GM19351 (cell line): ENCODE results near the gene AOPEP.

ENCODE experiments used
- ATAC-seq: cut with Tn5 transposase; IDR thresholded peaks from one replicate; pipeline ENCODE4 v1.9.1; 2021; ENCODE audit warnings: mild to moderate bottlenecking, moderate library complexity; ENCODE audit not compliant: unreplicated experiment

AOPEP gene

GRCh38 chr9:95047452-95048224, 321.1 kb downstream of the AOPEP start:
- no peak for ATAC-seq

GRCh38 chr9:95048225-95049087, 322.0 kb downstream of the AOPEP start:
- ATAC-seq, result peak; percentile 83

- no peak for ATAC-seq
Observed at GRCh38 chr9:95049761-95050160, 323.3 kb downstream of the AOPEP start.

- ATAC-seq, result no peak
Observed at GRCh38 chr9:95053611-95054570, 327.4 kb downstream of the AOPEP start.

GRCh38 chr9:95055334-95055850, 328.9 kb downstream of the AOPEP start:
- no peak for ATAC-seq

- no peak for ATAC-seq
Observed at GRCh38 chr9:95055851-95056551, 329.5 kb downstream of the AOPEP start.

GRCh38 chr9:95057101-95057500, 330.6 kb downstream of the AOPEP start:
- ATAC-seq, result no peak

- ATAC-seq, result no peak
Observed at GRCh38 chr9:95058121-95058785, 331.8 kb downstream of the AOPEP start.

GRCh38 chr9:95058795-95059386, 332.4 kb downstream of the AOPEP start:
- ATAC-seq, result no peak

GRCh38 chr9:95060234-95060633, 333.7 kb downstream of the AOPEP start:
- ATAC-seq, result no peak

- ATAC-seq, result no peak
Observed at GRCh38 chr9:95060916-95061315, 334.4 kb downstream of the AOPEP start.

- ATAC-seq, result no peak
Observed at GRCh38 chr9:95061916-95062595, 335.6 kb downstream of the AOPEP start.

- ATAC-seq, result no peak
Observed at GRCh38 chr9:95062596-95063065, 336.1 kb downstream of the AOPEP start.

GRCh38 chr9:95063300-95063699, 336.8 kb downstream of the AOPEP start:
- no peak for ATAC-seq

GRCh38 chr9:95065224-95065623, 338.7 kb downstream of the AOPEP start:
- ATAC-seq, result no peak

- ATAC-seq, result no peak
Observed at GRCh38 chr9:95067057-95067456, 340.6 kb downstream of the AOPEP start.

- no peak for ATAC-seq
Observed at GRCh38 chr9:95067897-95068296, 341.4 kb downstream of the AOPEP start.

- ATAC-seq, result no peak
Observed at GRCh38 chr9:95070549-95071021, 344.1 kb downstream of the AOPEP start.
